ENCODE measurements around the gene TCEANC2. TPM values are rescaled to one million over a fixed set of nuclear protein-coding genes. Genes with fewer than 3 reads are reported as not detected.
"Not testable (repeated sequence)": the region's sequence is repeated elsewhere in the genome, so short reads cannot be mapped to it uniquely, and the experiment has no call there.

TCEANC2 gene
- polyA plus RNA-seq, 1 of the 3 experiments (the other 2 are of a cell fraction) = 4.7 TPM

GRCh38 chr1:54047384-54048305 lies 5.8 kb upstream of the TCEANC2 start (continued):
- no peak for TF ChIP-seq PBX3 (IDR thresholded peaks at IDR 0.05)
- no peak for TF ChIP-seq YY1 (IDR thresholded peaks at IDR 0.05; ENCODE audit: low read depth)

- DNase-seq; H3K27me3 ChIP-seq (ENCODE audit: insufficient read depth); POLR2A ChIA-PET; H3K9me2 ChIP-seq; H3K9ac ChIP-seq; CTCF ChIA-PET; H3K4me3 ChIP-seq (ENCODE audit: low read depth in 2 of 2, low read length in 1 of 2); H3K36me3 ChIP-seq (replicated peaks in 1 of 2; ENCODE audit: control insufficient read depth in 1 of 2, insufficient read depth in 2 of 2, low read length in 1 of 2); H3K27ac ChIP-seq (ENCODE audit: low read depth in 2 of 2, low read length in 1 of 2); H3K4me2 ChIP-seq; H3K9me3 ChIP-seq; H2AFZ ChIP-seq (ENCODE audit: low read depth); H3F3A ChIP-seq (replicated peaks; ENCODE audit: insufficient read depth): not testable (repeated sequence)
- Histone ChIP-seq H3K79me2 (ENCODE audit: insufficient read depth) (peaks cover 70% of the 10 kb centered on the region), H3K4me1 (ENCODE audit: control insufficient read depth in 1 of 2, insufficient read depth in 2 of 2, low read depth in 1 of 2, low read length in 1 of 2) (peaks cover 0 to 13% of the 10 kb centered on the region in 2 experiments; a peak in 3 of 4 replicates), H4K20me1 (ENCODE audit: insufficient read depth) (peaks cover 12% of the 10 kb centered on the region)
- WGBS (ENCODE audit: low lambda C conversion rate) = 99% methylated on average over 12 of the region's 12 CpGs
Measured at GRCh38 chr1:54050435-54050834, 3.0 kb upstream of the TCEANC2 start.

GRCh38 chr1:54051933-54052430 lies 1.4 kb upstream of the TCEANC2 start:
- H3K27ac ChIP-seq (ENCODE audit: low read depth in 2 of 2, low read length in 1 of 2) = peak overlapping the region; percentile 76 to 83
- peak overlapping the region; percentile 92; the same call in 1 of the 2 replicates for H3K9ac ChIP-seq
- peak overlapping the region; percentile 80 for H3K4me2 ChIP-seq
- peak overlapping the region; percentile 72 for H2AFZ ChIP-seq (ENCODE audit: low read depth)
- WGBS (ENCODE audit: low lambda C conversion rate) = 5% methylated on average over 8 of the region's 8 CpGs
- no peaks in the 10 kb centered on the region for H3K9me3 ChIP-seq
- no peaks in the 10 kb centered on the region for H3K9me2 ChIP-seq
- peaks cover 62% of the 10 kb centered on the region for H3K79me2 ChIP-seq (ENCODE audit: insufficient read depth)
- H3K27me3 ChIP-seq (ENCODE audit: insufficient read depth) = no peaks in the 10 kb centered on the region
- peak overlapping the region; percentile 67 to 79 for H3K4me3 ChIP-seq (ENCODE audit: low read depth in 2 of 2, low read length in 1 of 2)
- no peaks in the 10 kb centered on the region for H3K36me3 ChIP-seq (replicated peaks in 1 of 2; ENCODE audit: control insufficient read depth in 1 of 2, insufficient read depth in 2 of 2, low read length in 1 of 2)
- TF ChIP-seq FOSL2 (IDR thresholded peaks at IDR 0.05; ENCODE audit: borderline replicate concordance, low read depth) (no peak), SIN3A (IDR thresholded peaks at IDR 0.05; ENCODE audit: borderline replicate concordance, low read depth, low read length) (peak; percentile 7; the same call in 1 of the 2 replicates), GABPA (IDR thresholded peaks at IDR 0.05; ENCODE audit: low read depth) (no peak)
- CTCF ChIA-PET = interaction anchor here (0.8 to 1.9 kb wide), 3 partner anchors 9 to 191 kb away, joined by 3 to 7 read pairs (median 3); no protein-coding TSS in a partner anchor
- POLR2A ChIA-PET = interaction anchor here (0.9 to 1.7 kb wide), 4 partner anchors 85 to 712 kb away, joined by 3 to 4 read pairs (median 4); partner anchors contain the start of genes ACOT11, IFT25 and PARS2
- H3F3A ChIP-seq (replicated peaks; ENCODE audit: insufficient read depth) = peaks cover under 1% of the 10 kb centered on the region
- DNase-seq = peak; percentile 22
- peaks cover 0 to 9% of the 10 kb centered on the region in 2 experiments; a peak in 3 of 4 replicates for H3K4me1 ChIP-seq (ENCODE audit: control insufficient read depth in 1 of 2, insufficient read depth in 2 of 2, low read depth in 1 of 2, low read length in 1 of 2)
- H4K20me1 ChIP-seq (ENCODE audit: insufficient read depth) = peaks cover 4% of the 10 kb centered on the region

All from SK-N-SH (cell line).